HG03354 (cell line): Measurements from ENCODE around the gene LETM1.

ENCODE experiments used
- ATAC-seq: cut with Tn5 transposase; IDR thresholded peaks from one replicate; pipeline ENCODE4 v1.9.1; 2021; ENCODE audit warnings: mild to moderate bottlenecking; ENCODE audit not compliant: unreplicated experiment, poor library complexity, severe bottlenecking

Gene LETM1

GRCh38 chr4:1799387-1800375, 56.3 kb downstream of the LETM1 start:
- no peak for ATAC-seq

- no peak for ATAC-seq
These were observed 57.2 kb downstream of the LETM1 start for GRCh38 chr4:1798580-1799386.

GRCh38 chr4:1797861-1798579, 57.9 kb downstream of the LETM1 start:
- no peak for ATAC-seq

- ATAC-seq = no peak
These were observed 58.6 kb downstream of the LETM1 start for GRCh38 chr4:1797298-1797860.

GRCh38 chr4:1796486-1797204, 59.3 kb downstream of the LETM1 start:
- no peak for ATAC-seq

- no peak for ATAC-seq
These were observed 60.4 kb downstream of the LETM1 start for GRCh38 chr4:1795299-1796195.

- ATAC-seq = no peak
These were observed 61.1 kb downstream of the LETM1 start for GRCh38 chr4:1794809-1795298.

- no peak for ATAC-seq
These were observed 61.8 kb downstream of the LETM1 start for GRCh38 chr4:1793940-1794808.

- peak; percentile 34 for ATAC-seq
These were observed 62.5 kb downstream of the LETM1 start for GRCh38 chr4:1793496-1793840.

- peak; percentile 44 for ATAC-seq
These were observed 63.0 kb downstream of the LETM1 start, which contains the start of gene FGFR3 for GRCh38 chr4:1792832-1793495. Gene FGFR3, plus strand, starts transcription at chr4:1793293. Its CDS starts 642 bp downstream, at chr4:1793935.

- no peak for ATAC-seq
These were observed 63.7 kb downstream of the LETM1 start for GRCh38 chr4:1792158-1792831.

GRCh38 chr4:1790005-1790404, 66.0 kb downstream of the LETM1 start:
- ATAC-seq = no peak

- ATAC-seq = no peak
These were observed 66.4 kb downstream of the LETM1 start for GRCh38 chr4:1789552-1789951.

GRCh38 chr4:1788254-1788973, 67.5 kb downstream of the LETM1 start:
- ATAC-seq = no peak

- ATAC-seq = no peak
These were observed 68.4 kb downstream of the LETM1 start for GRCh38 chr4:1787411-1788077.
